GM23248 (cell line): ENCODE results near the gene CNIH3.

Source experiments
- EZH2 ChIP-seq: fragments of 200-600 bp; sonication (generic); IDR thresholded peaks from 2 replicates; pipeline ENCODE4 v1.6.1; 2018; ENCODE audit warnings: antibody characterized with exemption, mild to moderate bottlenecking; ENCODE audit not compliant: insufficient read depth, poor library complexity, severe bottlenecking
- EZH2phosphoT487 ChIP-seq: fragments of 200-600 bp; sonication (generic); IDR thresholded peaks from 2 replicates; pipeline ENCODE4 v1.6.1; 2018; ENCODE audit warnings: antibody characterized with exemption, moderate library complexity, mild to moderate bottlenecking, low read depth; ENCODE audit not compliant: insufficient read depth

DNA sequence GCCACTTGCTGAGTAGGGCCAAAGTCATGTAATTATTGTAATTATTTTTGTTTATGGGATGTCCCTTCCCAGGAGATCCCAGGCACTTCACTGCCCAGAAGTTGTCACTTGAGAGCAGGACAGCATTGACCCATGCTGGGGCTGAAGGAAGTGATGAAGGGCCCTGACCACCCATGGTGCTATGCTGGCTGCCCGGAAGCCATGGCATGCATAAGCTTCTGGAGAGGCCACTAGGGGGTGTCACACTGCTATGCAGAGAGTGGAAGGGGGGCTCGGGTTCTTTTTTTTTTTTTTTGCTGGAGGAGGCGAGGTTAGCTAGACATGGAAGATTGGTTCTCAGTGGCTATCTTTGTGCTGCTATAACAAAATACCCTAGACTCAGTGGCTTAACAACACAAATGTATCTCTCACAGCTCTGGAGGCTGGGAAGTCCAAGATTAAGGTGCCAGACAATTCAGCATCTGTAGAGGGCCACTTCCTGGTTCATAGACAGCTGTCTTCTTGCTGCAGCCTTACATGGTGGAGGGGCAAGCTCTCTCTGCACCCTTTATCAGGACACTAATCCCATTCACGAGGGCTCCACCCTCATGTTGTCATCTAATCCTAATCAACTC lies 84.9 kb downstream of the CNIH3 start:
- no peak for TF ChIP-seq EZH2phosphoT487
- TF ChIP-seq EZH2, result no peak
